GM19324 (cell line): ENCODE results near the gene ROBO1.

Experiments used
- ATAC-seq: cut with Tn5 transposase; IDR thresholded peaks from one replicate; pipeline ENCODE4 v1.9.1; 2021; ENCODE audit warnings: mild to moderate bottlenecking, moderate library complexity; ENCODE audit not compliant: unreplicated experiment, low FRiP score

ROBO1 gene

DNA sequence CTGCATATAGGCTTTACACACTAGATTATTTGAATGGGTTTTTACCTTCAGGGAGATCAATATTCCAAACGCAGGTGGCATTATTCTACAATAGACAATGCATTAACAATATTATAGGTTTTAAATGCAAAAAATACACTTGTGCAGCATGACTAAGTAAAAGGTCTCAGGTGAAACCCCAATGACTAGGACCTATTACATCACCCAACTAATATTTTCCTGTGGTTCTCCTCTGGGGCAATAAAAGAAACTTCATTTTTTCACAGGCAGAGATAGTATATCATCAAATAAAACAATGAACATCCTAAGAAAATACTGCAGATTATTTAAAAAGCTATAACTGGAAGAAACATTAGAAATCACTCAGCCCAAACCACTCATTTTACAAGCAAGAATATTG is 375.3 kb downstream of the ROBO1 start:
- ATAC-seq: no peak

GRCh38 chr3:79390352-79390751 is 377.4 kb downstream of the ROBO1 start:
- ATAC-seq: no peak

DNA sequence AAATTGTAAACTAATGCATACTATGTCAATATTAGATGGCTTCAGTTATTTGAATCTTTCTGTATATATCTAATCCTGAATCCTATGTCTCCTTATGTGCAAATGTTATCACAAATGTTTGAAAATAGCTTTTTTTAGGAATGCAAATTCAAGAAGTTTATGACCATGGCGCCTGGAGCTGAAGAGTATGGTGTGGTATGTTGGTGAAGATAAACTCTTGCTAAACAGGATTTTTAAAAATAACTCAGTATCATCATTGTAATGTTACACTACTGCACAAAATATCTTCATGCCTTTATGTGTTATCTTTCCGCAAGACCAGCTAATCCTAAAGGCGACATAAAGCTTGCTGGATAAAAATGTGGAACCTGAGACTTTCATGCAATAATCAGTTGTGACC is 382.6 kb downstream of the ROBO1 start:
- no peak for ATAC-seq

GRCh38 chr3:79383402-79384012 is 384.3 kb downstream of the ROBO1 start:
- ATAC-seq: no peak

- no peak for ATAC-seq
Observed at GRCh38 chr3:79380581-79380980, 387.2 kb downstream of the ROBO1 start.

- no peak for ATAC-seq
Observed at GRCh38 chr3:79378064-79378463, 389.7 kb downstream of the ROBO1 start.

DNA sequence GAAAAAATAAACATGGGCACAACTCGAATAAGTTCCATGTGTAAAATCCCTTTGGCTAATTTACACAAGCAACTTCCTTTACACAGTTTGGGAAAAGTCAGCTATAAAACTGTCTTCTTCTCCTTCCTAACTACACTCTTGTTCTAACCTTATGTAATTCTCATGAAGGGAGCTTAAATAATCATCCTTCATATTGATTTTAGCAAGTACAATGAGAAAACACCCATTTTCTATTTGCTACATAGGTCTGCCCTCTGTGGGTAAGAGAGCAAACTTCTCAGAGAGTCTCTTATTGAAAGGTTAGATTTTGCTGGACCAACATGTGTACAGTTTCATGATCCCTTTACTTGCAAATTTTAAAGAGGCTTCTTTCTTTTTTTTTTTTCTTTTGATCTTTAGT is 398.5 kb downstream of the ROBO1 start:
- ATAC-seq: no peak

DNA sequence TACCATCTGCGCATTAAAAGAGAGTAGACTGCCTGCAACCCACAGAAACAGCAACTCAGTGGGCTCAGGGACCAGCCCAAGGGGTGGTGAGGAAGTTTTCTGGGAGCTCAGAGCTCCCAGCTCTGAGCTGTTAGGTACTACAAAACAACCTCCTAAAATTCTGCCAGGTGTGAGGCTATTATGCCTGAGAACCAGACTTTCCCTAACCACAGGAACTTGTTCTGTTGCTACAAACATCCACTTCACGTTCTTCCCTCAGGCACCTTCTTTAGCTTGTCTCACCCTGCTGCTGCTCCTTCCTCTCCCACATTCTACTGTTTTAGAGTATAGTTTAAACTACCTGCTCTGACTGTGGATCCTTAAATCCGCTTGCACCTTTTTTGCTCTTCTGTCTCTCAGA is 399.4 kb downstream of the ROBO1 start:
- no peak for ATAC-seq

DNA sequence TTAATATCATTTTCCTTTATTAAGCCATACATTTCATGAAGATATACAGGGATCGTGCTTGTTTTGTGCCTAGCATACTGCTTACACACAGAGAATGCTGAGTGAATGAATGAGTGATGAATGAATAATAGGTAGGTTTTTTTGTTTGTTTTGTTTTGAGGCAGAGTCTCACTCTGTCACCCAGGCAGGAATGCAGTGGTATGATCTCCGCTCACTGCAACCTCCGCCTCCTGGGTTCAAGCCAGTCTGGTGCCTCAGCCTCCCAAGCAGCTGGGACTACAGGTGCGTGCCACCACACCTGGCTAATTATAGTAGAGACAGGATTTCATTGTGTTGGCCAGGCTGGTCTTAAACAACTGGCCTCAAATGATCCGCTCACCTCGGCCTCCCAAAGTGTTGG is 400.0 kb downstream of the ROBO1 start:
- no peak for ATAC-seq

DNA sequence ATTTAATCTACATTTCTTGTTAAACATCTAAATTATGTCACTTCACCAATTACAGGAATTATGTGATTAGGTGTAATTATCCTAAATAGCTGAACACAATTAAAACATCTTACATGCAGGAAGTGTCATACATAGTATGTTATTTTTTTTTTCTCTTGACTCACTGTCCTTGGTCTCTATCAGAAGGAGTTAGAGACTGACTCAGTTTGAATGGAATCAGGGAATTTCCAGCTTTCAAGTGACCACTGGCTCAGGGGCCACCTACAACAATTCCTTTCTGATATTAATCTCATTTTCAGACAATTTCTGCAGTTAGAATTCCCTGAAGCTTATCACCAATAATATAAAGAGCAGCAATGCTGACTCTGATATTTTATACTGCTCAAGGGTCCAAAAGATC is 400.7 kb downstream of the ROBO1 start:
- no peak for ATAC-seq

- ATAC-seq: no peak
Observed at GRCh38 chr3:79366414-79366813, 401.4 kb downstream of the ROBO1 start.

DNA sequence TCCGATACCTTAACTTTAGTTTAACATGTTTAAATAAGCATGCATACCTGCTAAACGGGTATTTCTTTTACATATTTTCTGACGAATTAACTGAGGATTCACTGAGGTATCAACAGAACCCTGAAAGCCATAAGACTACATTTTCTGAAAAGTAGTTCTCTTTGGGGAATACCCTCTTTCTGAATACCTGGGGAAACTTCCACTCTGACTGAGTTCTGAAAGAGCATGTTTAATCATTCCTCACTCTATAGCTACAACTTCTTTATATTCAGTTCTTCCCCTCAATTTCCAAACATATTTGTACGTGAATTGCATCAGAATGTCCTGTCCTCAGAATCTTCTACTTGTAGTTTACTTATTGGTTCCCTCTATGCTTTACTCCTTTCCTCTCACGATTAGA is 403.0 kb downstream of the ROBO1 start:
- ATAC-seq: no peak

- no peak for ATAC-seq
Observed at GRCh38 chr3:79362571-79363270, 405.1 kb downstream of the ROBO1 start.

- no peak for ATAC-seq
Observed at GRCh38 chr3:79361748-79362378, 405.9 kb downstream of the ROBO1 start.

DNA sequence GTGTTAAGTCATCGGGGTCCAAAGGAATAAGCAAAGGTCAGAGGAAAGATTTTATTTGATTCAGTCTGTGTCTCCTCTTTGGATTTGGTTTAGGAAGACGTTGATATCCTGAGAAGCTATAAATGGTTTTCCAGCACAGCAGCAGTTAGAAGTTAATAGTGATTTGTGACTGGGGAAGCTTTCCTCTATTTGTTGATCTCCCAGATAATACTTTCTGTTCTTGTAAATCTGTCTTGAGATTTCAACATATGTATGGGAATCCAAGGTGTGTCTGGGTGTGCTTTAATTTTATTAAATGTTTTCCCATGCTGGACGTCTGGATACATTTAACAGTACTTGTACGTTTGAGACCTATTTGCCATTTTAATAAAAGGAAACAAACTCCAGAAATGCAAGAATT is 409.5 kb downstream of the ROBO1 start:
- ATAC-seq: no peak

- ATAC-seq: no peak
Observed at GRCh38 chr3:79354179-79354688, 413.6 kb downstream of the ROBO1 start.

DNA sequence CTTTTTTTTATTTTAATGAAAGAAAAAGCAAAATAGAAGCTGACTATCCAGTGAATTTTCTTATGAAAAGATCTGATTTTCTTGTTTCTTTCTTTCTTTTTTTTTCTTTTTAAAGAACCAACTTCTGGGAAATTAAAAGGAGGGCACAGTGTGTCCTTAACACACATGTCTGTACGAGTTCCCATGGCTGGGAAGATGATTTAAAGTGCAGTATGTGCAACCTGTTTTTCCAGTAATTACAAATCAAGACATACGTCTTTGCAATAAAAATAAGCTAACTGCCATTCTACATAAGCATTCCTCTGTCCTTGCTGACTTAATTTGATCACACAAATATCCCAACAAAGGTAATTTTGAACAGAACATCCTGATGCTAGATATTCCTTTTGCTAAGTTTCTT is 416.1 kb downstream of the ROBO1 start:
- ATAC-seq: no peak

DNA sequence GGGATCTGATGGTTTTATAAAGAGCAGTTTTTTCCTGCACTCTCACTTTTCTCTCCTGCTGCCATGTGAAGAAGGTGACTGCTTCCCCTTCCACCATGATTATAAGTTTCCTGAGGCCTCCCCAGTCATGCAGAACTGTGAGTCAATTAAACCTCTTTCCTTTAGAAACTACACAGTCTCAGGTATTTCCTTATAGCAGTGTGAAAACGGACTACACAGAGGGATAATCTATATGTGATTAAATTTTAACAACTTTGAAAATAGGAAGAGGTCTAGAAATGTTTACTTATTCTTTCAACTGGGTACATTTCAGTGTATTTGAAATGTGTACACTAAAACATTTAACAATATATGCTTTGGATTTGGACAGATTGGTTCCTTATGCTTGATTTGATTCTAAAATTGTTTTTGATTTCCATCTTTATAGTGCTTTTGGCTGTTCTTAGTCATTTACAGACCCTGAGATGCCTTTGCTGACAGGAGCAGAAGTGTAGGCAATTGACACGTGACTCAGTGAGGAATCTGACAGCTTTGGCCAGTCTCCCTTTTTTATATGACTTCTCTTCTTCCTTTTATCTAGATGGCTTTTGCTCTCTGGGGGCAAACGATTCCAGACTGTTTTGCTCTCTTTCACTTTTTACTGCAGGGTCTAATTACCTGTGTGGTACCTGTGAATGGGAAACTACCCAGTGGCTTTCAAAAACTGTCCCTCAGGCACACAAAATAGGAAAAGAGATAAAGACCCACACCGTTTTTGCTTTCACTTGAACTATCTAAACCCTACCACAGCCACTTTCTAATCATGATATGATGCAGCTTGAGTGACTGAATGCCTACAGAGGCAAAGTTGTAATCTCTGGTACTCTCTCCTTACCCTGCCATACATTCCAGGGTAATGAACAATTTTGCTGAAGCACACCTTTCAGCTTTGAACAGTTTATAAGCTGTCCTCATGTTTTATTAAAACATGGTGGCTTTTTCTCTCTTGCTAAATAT is 422.6 kb downstream of the ROBO1 start:
- no peak for ATAC-seq

GRCh38 chr3:79341961-79342360 is 425.8 kb downstream of the ROBO1 start:
- ATAC-seq: no peak

GRCh38 chr3:79339846-79340245 is 428.0 kb downstream of the ROBO1 start:
- no peak for ATAC-seq

DNA sequence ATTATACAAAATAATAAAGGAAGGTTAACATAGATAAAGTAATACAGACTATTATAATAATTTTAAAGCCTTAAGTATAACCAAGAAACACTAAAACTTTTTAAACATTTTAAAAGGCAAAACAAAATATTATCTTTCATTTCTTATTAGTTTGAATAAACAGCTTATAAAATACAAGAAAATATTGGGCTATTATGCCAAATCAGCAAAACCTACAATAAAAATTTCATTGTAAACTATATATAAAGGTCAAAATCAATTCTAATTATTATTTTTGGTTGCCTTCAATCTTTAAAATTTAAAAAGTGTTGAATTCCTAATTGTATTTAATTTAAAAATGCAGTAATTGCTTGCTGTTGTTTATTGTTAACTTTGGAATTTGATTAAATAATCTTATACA is 430.0 kb downstream of the ROBO1 start:
- ATAC-seq: no peak
